ENCODE measurements around the gene APLP2.

GRCh38 chr11:130133716-130134115 is 64.0 kb downstream of the APLP2 start:
- no peak for TF ChIP-seq CTCF (IDR thresholded peaks at IDR 0.05)
- TF ChIP-seq POLR2A (IDR thresholded peaks at IDR 0.05) = no peak
